Measurements from ENCODE around the gene SRSF9.

DNA sequence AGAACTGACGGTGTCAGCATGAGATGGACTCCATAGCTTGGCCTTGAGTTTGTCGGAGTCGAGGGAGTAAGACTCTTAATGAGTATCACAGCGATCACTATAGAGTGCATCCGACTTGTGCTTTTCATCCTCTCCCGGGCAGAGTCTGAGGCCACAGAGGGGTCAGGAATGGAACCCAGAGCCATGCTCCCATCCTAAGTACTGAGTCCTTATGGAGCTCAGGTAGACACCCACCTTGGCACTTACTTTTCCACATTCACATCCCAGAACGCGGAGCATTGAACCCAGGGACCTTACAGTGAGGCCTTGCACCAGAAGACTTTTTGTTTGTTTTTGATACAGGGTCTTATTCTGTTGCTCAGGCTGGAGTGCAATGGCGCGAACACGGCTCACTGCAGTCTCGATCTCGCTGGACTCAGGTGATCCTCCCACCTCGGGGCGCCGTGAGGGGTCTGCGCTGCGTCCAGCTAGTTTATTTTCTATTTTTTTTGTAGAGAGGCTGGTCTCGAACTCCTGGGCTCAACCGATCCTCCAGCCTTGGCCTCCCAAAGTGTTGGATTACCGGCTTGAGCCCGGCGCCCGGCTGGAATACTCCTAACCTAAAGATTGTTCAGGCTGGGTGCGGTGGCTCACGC is 719 bp upstream of the SRSF9 start:
- TF ChIP-seq EZH2 (IDR thresholded peaks at IDR 0.05; ENCODE audit: borderline replicate concordance), result no peak
- TF ChIP-seq, protein P1, sequence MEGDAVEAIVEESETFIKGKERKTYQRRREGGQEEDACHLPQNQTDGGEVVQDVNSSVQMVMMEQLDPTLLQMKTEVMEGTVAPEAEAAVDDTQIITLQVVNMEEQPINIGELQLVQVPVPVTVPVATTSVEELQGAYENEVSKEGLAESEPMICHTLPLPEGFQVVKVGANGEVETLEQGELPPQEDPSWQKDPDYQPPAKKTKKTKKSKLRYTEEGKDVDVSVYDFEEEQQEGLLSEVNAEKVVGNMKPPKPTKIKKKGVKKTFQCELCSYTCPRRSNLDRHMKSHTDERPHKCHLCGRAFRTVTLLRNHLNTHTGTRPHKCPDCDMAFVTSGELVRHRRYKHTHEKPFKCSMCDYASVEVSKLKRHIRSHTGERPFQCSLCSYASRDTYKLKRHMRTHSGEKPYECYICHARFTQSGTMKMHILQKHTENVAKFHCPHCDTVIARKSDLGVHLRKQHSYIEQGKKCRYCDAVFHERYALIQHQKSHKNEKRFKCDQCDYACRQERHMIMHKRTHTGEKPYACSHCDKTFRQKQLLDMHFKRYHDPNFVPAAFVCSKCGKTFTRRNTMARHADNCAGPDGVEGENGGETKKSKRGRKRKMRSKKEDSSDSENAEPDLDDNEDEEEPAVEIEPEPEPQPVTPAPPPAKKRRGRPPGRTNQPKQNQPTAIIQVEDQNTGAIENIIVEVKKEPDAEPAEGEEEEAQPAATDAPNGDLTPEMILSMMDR (IDR thresholded peaks at IDR 0.05; ENCODE audit: poor library complexity), result no peak

Measured in hepatocyte (in vitro differentiated cells).